H1 (cell line): ENCODE results near the gene ZGRF1. TPM values are rescaled to one million over a fixed set of nuclear protein-coding genes. Genes with fewer than 3 reads are reported as not detected.

Source experiments
- CTCF ChIA-PET: fragments of 300-600 bp; sonication (Branson Sonifier 250); formaldehyde crosslinking; loops from one replicate; lab custom pipeline; 2021; ENCODE audit not compliant: partially characterized antibody; lab: Charles Lee
- POLR2A ChIA-PET: fragments of 300-600 bp; sonication (Branson Sonifier 250); formaldehyde crosslinking; loops from one replicate; lab custom pipeline; 2021; ENCODE audit warnings: inconsistent platforms; ENCODE audit not compliant: partially characterized antibody; lab: Charles Lee
- DNase-seq, 2 experiments: peaks; one replicate each; pipeline versions ENCODE4 v3.0.0 to v3.0.0-alpha.2; 2010 to 2022; ENCODE audit warnings: low spot score in 2 of 2, low read depth in 1 of 2, mixed read lengths in 1 of 2
- FAIRE-seq: peaks from 2 replicates; lab custom pipeline; 2011; peaks lifted over from hg19 to GRCh38; lab: Jason Lieb, UNC
- H2AFZ ChIP-seq: 2 replicates; pipeline ENCODE4 v1.8.1; 2012; ENCODE audit warnings: low read length, inconsistent platforms
- H2AK5ac ChIP-seq: 2 replicates; pipeline ENCODE4 v1.6.1; 2013; ENCODE audit warnings: low read depth, low read length
- H2BK120ac ChIP-seq: replicated peaks from 2 replicates; pipeline ENCODE3; 2013; ENCODE audit warnings: low read depth, low read length, inconsistent platforms
- H2BK12ac ChIP-seq: 2 replicates; pipeline ENCODE4 v1.6.1; 2013; ENCODE audit warnings: low read depth, low read length
- H2BK15ac ChIP-seq: 2 replicates; pipeline ENCODE4 v1.6.1; 2013; ENCODE audit warnings: low read length
- H2BK20ac ChIP-seq: 2 replicates; pipeline ENCODE4 v1.6.1; 2013; ENCODE audit warnings: low read length
- H2BK5ac ChIP-seq: 2 replicates; pipeline ENCODE4 v1.6.1; 2013; ENCODE audit warnings: low read depth, low read length
- H3K14ac ChIP-seq: 2 replicates; pipeline ENCODE4 v1.6.1; 2013; ENCODE audit warnings: inconsistent platforms; ENCODE audit not compliant: insufficient read length
- H3K18ac ChIP-seq: 2 replicates; pipeline ENCODE4 v1.6.1; 2013; ENCODE audit warnings: low read length; ENCODE audit errors: extremely low read depth
- H3K23ac ChIP-seq: 2 replicates; pipeline ENCODE4 v1.6.1; 2013; ENCODE audit warnings: inconsistent platforms; ENCODE audit not compliant: insufficient read length
- H3K23me2 ChIP-seq: 2 replicates; pipeline ENCODE4 v1.6.1; 2013; ENCODE audit warnings: low read depth, low read length
- H3K27ac ChIP-seq: 2 replicates; pipeline ENCODE4 v1.6.1; 2011; ENCODE audit warnings: low read depth, low read length, inconsistent platforms
- H3K27me3 ChIP-seq, 4 experiments: replicated peaks in 1 of 4; 1 replicate in 1 of 4; 2 replicates in 3 of 4; pipeline versions ENCODE4 v1.6.1 to v1.8.1; 2011 to 2013; ENCODE audit warnings: low read length in 3 of 4, mild to moderate bottlenecking in 3 of 4, inconsistent platforms in 2 of 4, mixed read lengths in 2 of 4, moderate library complexity in 1 of 4; ENCODE audit not compliant: control insufficient read depth in 3 of 4, insufficient read depth in 3 of 4; ENCODE audit errors: extremely low read depth in 1 of 4
- H3K36me3 ChIP-seq, 4 experiments: 2 replicates each; pipeline versions ENCODE4 v1.6.1 to v1.8.1; 2011 to 2013; ENCODE audit warnings: mild to moderate bottlenecking in 4 of 4, low read length in 3 of 4, moderate library complexity in 2 of 4, control low read depth in 1 of 4, inconsistent platforms in 1 of 4; ENCODE audit not compliant: insufficient read depth in 4 of 4, control insufficient read depth in 2 of 4
- H3K4ac ChIP-seq: replicated peaks from 2 replicates; pipeline ENCODE3; 2013; ENCODE audit warnings: low read length, low read depth, mixed read lengths, inconsistent platforms; ENCODE audit not compliant: insufficient read length
- H3K4me1 ChIP-seq, 4 experiments: replicated peaks in 1 of 4; 1 replicate in 1 of 4; 2 replicates in 3 of 4; pipeline versions ENCODE4 v1.6.1 to v1.8.1; 2011 to 2013; ENCODE audit warnings: low read length in 3 of 4, inconsistent platforms in 2 of 4, mixed read lengths in 1 of 4; ENCODE audit not compliant: insufficient read depth in 4 of 4, control insufficient read depth in 3 of 4
- H3K4me2 ChIP-seq, 2 experiments: 2 replicates each; pipeline versions ENCODE4 v1.6.1 to v1.8.1; 2011 to 2013; ENCODE audit warnings: low read depth in 2 of 2, low read length in 2 of 2, control low read depth in 1 of 2, inconsistent platforms in 1 of 2, mild to moderate bottlenecking in 1 of 2; ENCODE audit not compliant: insufficient read depth in 1 of 2
- H3K4me3 ChIP-seq, 4 experiments: fragments of 200-600, 300-600 bp in 1 of 4; sonication (generic), shearing (Covaris generic), sonication (Bioruptor Twin) in 1 of 4; 2 replicates each; pipeline versions ENCODE4 v1.5.1 to v1.8.1; 2011 to 2016; ENCODE audit warnings: low read length in 4 of 4, low read depth in 3 of 4, control low read depth in 2 of 4, inconsistent platforms in 2 of 4, mild to moderate bottlenecking in 2 of 4, mixed read lengths in 1 of 4, moderate library complexity in 1 of 4; ENCODE audit not compliant: insufficient read depth in 2 of 4; ENCODE audit errors: extremely low read depth in 1 of 4
- H3K56ac ChIP-seq: replicated peaks from 2 replicates; pipeline ENCODE3; 2013; ENCODE audit warnings: low read depth, mild to moderate bottlenecking, mixed read lengths, low read length, inconsistent platforms; ENCODE audit not compliant: insufficient read length
- H3K79me1 ChIP-seq: 2 replicates; pipeline ENCODE4 v1.6.1; 2013; ENCODE audit warnings: low read depth, low read length, control low read depth
- H3K79me2 ChIP-seq, 2 experiments: 2 replicates each; pipeline versions ENCODE4 v1.6.1 to v1.8.1; 2012 to 2013; ENCODE audit warnings: low read length in 2 of 2, mild to moderate bottlenecking in 2 of 2, inconsistent platforms in 1 of 2; ENCODE audit not compliant: insufficient read depth in 2 of 2, control insufficient read depth in 1 of 2
- H3K9ac ChIP-seq, 4 experiments: replicated peaks in 1 of 4; 1 replicate in 1 of 4; 2 replicates in 3 of 4; pipeline versions ENCODE4 v1.6.1 to v1.8.1; 2011 to 2013; ENCODE audit warnings: low read depth in 3 of 4, low read length in 3 of 4, control low read depth in 2 of 4, mild to moderate bottlenecking in 2 of 4, moderate library complexity in 2 of 4, inconsistent platforms in 1 of 4; ENCODE audit errors: extremely low read depth in 1 of 4
- H3K9me3 ChIP-seq, 2 experiments: 2 replicates each; pipeline versions ENCODE4 v1.6.1 to v1.8.1; 2012 to 2013; ENCODE audit warnings: mild to moderate bottlenecking in 2 of 2, moderate library complexity in 2 of 2, control low read depth in 1 of 2, inconsistent platforms in 1 of 2, low read depth in 1 of 2, low read length in 1 of 2, mixed read lengths in 1 of 2; ENCODE audit not compliant: insufficient read depth in 2 of 2
- H4K20me1 ChIP-seq, 2 experiments: replicated peaks in 1 of 2; 2 replicates each; pipeline versions ENCODE3 to v1.8.1; 2011 to 2013; ENCODE audit warnings: inconsistent platforms in 2 of 2, low read length in 2 of 2, mild to moderate bottlenecking in 1 of 2; ENCODE audit not compliant: insufficient read depth in 2 of 2, control insufficient read depth in 1 of 2
- H4K5ac ChIP-seq: 2 replicates; pipeline ENCODE4 v1.6.1; 2013; ENCODE audit warnings: low read length, low read depth, mixed read lengths, inconsistent platforms; ENCODE audit not compliant: insufficient read length
- H4K8ac ChIP-seq: 2 replicates; pipeline ENCODE4 v1.8.0; 2013; ENCODE audit warnings: mild to moderate bottlenecking, moderate library complexity, low read length, inconsistent platforms; ENCODE audit not compliant: insufficient read depth; ENCODE audit errors: extremely low read depth
- H4K91ac ChIP-seq: replicated peaks from 2 replicates; pipeline ENCODE3; 2013; ENCODE audit warnings: low read length, mixed read lengths, inconsistent platforms; ENCODE audit not compliant: insufficient read length
- E2F6 ChIP-seq: IDR thresholded peaks from 2 replicates; pipeline ENCODE4 v1.6.1; 2012; ENCODE audit warnings: inconsistent platforms
- EP300 ChIP-seq, 2 experiments: IDR thresholded peaks; 1 replicate in 1 of 2; 2 replicates in 1 of 2; pipeline ENCODE4 v1.6.1; 2011 to 2012; ENCODE audit warnings: low read depth in 2 of 2, low read length in 2 of 2, mild to moderate bottlenecking in 2 of 2, borderline replicate concordance in 1 of 2, inconsistent platforms in 1 of 2, moderate library complexity in 1 of 2
- KDM5A ChIP-seq: fragments of 200-600 bp; IDR thresholded peaks from 2 replicates; pipeline ENCODE4 v1.7.1; 2012; ENCODE audit warnings: mild to moderate bottlenecking, low read length, inconsistent platforms, mixed read lengths
- NANOG ChIP-seq: IDR thresholded peaks from 2 replicates; pipeline ENCODE4 v1.6.1; 2011; ENCODE audit warnings: low read length, low read depth, mild to moderate bottlenecking, inconsistent platforms; ENCODE audit not compliant: insufficient read depth, poor library complexity, severe bottlenecking
- RFX5 ChIP-seq: IDR thresholded peaks from 2 replicates; pipeline ENCODE4 v1.6.1; 2011; ENCODE audit warnings: low read depth, low read length, improper control_type of control experiment, borderline replicate concordance
- RNF2 ChIP-seq: fragments of 200-900, 300-1000 bp; sonication (generic); IDR thresholded peaks from 2 replicates; pipeline ENCODE4 v1.7.1; 2016; ENCODE audit warnings: borderline replicate concordance, low read depth, mild to moderate bottlenecking, antibody characterized with exemption, low read length; ENCODE audit not compliant: poor library complexity, severe bottlenecking; ENCODE audit errors: missing control alignments
- SAP30 ChIP-seq: fragments of 300-600 bp; sonication (generic); IDR thresholded peaks from 2 replicates; pipeline ENCODE4 v1.7.1; 2012; ENCODE audit warnings: low read length, moderate library complexity, mild to moderate bottlenecking, inconsistent platforms; ENCODE audit not compliant: insufficient read depth, insufficient replicate concordance
- SP2 ChIP-seq: IDR thresholded peaks from 2 replicates; pipeline ENCODE4 v1.6.1; 2012; ENCODE audit warnings: mild to moderate bottlenecking, low read length, inconsistent platforms
- TCF12 ChIP-seq: IDR thresholded peaks from 2 replicates; pipeline ENCODE4 v1.6.1; 2011; ENCODE audit warnings: low read depth, mild to moderate bottlenecking, low read length
- WGBS, 2 experiments: shearing (Covaris generic) in 1 of 2; methylation state at CpG; one replicate each; pipeline versions ENCODE4 v1.1.6 to v1.1.7; 2013 to 2015; ENCODE audit warnings: low lambda C conversion rate in 2 of 2, mixed read lengths in 2 of 2, inconsistent platforms in 1 of 2, low coverage in 1 of 2, missing lambda C conversion rate in 1 of 2; ENCODE audit not compliant: insufficient replicate concordance in 2 of 2, insufficient coverage in 1 of 2, insufficient read length in 1 of 2; ENCODE audit errors: extremely low coverage in 1 of 2, missing lambda C conversion rate in 1 of 2; 5-methylcytosine and 5-hydroxymethylcytosine counted together
- polyA plus RNA-seq, 7 experiments: library from polyadenylated mRNA; depleted of rRNA in 3 of 7; stranded (reverse) in 5 of 7; unstranded in 2 of 7; fragments of >200 nt in 5 of 7; fragments of 200-250 nt in 2 of 7; gene quantifications; 1 replicate in 5 of 7; 2 replicates in 1 of 7; 4 replicates in 1 of 7; pipeline versions ENCODE4 v1.2.1 to v1.2.3, GENCODE V29; 2011 to 2013; ENCODE audit warnings: missing spikeins in 2 of 7, mixed read lengths in 2 of 7
- total RNA-seq: library from RNA; stranded (reverse); fragmentation: NEBNext Ultra II Directional; extraction: Animal tissue kit (Norgen Biotek cat#: 25700); gene quantifications from 2 replicates; pipeline ENCODE4 v1.2.1, GENCODE V29; 2021
- TF ChIP-seq, protein P1 (sequence below): IDR thresholded peaks from 2 replicates; pipeline ENCODE4 v1.6.1; 2012; ENCODE audit warnings: low read length, inconsistent platforms

ZGRF1 gene
- total and polyA plus RNA-seq, 2 of the 8 experiments (the other 6 are each of a cell fraction or from before 2014, with no cell fraction given) = 12.0 to 44.6 TPM

DNA sequence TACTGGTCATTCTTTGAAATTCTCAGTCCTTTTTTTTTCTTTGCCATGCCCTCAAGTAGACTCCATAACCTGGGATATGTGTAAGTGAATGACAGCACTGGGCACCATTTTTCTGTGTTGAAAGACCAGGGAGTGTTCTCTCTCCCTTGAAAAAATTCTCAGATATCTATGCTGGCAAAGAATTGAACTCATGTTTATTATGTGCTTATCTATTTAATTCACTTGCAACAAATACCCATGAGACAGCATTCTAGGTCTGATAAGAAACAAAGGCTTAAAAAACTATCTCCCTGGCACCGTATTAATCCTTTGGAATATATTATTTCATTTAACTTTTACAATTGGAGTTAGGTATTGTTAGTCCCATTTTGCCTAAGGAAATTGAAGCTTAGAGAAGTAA, 37.0 kb upstream of the ZGRF1 start:
- Histone ChIP-seq H3K4ac (no peak overlapping the region), H3K4me3 (no peak overlapping the region), H2BK120ac (no peak overlapping the region), H3K23me2 (no peaks in the 10 kb centered on the region), H4K91ac (no peak overlapping the region), H3K18ac (no peak overlapping the region), H3K23ac (no peak overlapping the region), H3K14ac (no peak overlapping the region), H3K4me2 (no peak overlapping the region), H3K9me3 (no peaks in the 10 kb centered on the region), H3K9ac (no peak overlapping the region), H2BK12ac (no peak overlapping the region), H4K8ac (no peak overlapping the region), H2AFZ (no peak overlapping the region), H3K27ac (no peak overlapping the region), H3K79me1 (no peaks in the 10 kb centered on the region), H2AK5ac (no peak overlapping the region), H2BK5ac (no peak overlapping the region), H3K56ac (no peak overlapping the region), H3K79me2 (no peaks in the 10 kb centered on the region), H4K5ac (no peak overlapping the region), H2BK20ac (no peak overlapping the region; the same call in 1 of the 2 replicates), H3K36me3 (no peaks in the 10 kb centered on the region), H3K27me3 (no peaks in the 10 kb centered on the region), H2BK15ac (no peak overlapping the region), H3K4me1 (no peaks in the 10 kb centered on the region), H4K20me1 (no peaks in the 10 kb centered on the region)
- ChIA-PET POLR2A (interaction anchor here (0.8 to 3.2 kb wide), 8 partner anchors 8 to 87 kb away, joined by 3 to 10 read pairs (median 4); no protein-coding TSS in a partner anchor), CTCF (interaction anchor here (0.5 to 1.1 kb wide), 2 partner anchors 92 to 93 kb away, joined by 4 read pairs; no protein-coding TSS in a partner anchor)
- 100% methylated on average over 1 of the region's 1 CpG; no CpG with 5 or more reads in 1 of the 2 experiments for WGBS, 2 experiments
- DNase-seq (no peak), FAIRE-seq (no peak)
- no peak for TF ChIP-seq SP2
- no peak for TF ChIP-seq E2F6
- no peak for TF ChIP-seq TCF12
- TF ChIP-seq EP300 (IDR thresholded peaks at IDR 0.05; ENCODE audit: borderline replicate concordance in 1 of 2, low read depth in 2 of 2, low read length in 2 of 2) = no peak
- no peak for TF ChIP-seq RFX5
- TF ChIP-seq, protein P1, sequence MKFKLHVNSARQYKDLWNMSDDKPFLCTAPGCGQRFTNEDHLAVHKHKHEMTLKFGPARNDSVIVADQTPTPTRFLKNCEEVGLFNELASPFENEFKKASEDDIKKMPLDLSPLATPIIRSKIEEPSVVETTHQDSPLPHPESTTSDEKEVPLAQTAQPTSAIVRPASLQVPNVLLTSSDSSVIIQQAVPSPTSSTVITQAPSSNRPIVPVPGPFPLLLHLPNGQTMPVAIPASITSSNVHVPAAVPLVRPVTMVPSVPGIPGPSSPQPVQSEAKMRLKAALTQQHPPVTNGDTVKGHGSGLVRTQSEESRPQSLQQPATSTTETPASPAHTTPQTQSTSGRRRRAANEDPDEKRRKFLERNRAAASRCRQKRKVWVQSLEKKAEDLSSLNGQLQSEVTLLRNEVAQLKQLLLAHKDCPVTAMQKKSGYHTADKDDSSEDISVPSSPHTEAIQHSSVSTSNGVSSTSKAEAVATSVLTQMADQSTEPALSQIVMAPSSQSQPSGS = no peak
- no peak for TF ChIP-seq SAP30
- TF ChIP-seq NANOG = no peak
- no peak for TF ChIP-seq KDM5A
- no peak for TF ChIP-seq RNF2
